HG03025 (cell line): ENCODE data around the gene UNC5A.

ENCODE experiments used
- ATAC-seq: cut with Tn5 transposase; IDR thresholded peaks from one replicate; pipeline ENCODE4 v1.9.1; 2021; ENCODE audit warnings: mild to moderate bottlenecking, moderate library complexity; ENCODE audit not compliant: unreplicated experiment, low FRiP score

The UNC5A gene

DNA sequence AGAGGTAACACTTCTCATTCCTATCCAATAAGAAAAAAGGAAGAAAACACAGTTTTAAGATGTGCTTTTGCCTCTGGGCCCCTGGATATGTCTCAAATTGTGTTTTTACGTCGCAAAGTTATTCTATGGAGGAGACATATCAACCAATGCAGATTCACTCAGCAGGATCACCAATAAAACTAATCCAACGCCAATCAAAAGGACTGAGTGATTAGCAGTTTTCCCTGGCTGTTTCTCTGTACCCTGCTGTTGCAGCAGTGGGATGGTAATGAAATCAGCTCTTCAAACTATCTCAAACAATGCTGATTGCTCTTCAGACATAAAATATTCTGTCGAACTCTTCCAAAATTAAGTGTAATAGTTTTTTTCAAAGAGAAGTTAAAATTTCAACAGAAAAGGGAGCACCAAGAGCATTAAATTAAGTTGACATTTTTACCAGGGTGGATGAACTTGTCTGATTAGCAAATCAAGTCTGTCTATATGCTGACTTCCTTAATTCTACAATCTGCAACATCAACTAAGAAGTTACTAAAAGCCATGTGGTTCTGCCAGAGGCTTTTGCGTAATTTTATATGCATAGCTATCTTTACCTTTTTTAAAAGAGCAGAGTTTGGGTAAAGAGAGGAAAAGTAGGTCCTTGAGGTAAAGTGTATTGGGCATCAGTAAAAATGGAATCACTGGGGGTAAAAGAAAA, 98.5 kb downstream of the UNC5A start:
- ATAC-seq = no peak

DNA sequence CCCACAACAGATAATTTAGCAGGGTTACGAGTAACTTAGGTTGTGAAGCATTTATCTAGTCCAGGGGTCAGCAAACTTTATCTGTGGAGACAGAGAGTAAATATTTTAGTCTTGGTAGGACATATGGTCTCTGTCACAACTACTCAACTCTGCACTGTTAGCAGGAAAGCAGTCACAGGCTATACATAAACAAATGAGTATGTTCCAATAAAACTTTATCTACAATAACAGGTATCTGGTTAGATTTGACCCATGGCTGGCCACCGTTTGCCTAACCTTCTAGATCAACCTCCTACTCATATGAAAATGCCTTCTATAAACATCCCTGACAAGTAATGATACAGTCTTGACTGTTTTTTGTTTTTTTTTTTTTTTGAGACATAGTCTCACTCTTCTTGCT, 101.8 kb downstream of the UNC5A start:
- ATAC-seq = no peak

DNA sequence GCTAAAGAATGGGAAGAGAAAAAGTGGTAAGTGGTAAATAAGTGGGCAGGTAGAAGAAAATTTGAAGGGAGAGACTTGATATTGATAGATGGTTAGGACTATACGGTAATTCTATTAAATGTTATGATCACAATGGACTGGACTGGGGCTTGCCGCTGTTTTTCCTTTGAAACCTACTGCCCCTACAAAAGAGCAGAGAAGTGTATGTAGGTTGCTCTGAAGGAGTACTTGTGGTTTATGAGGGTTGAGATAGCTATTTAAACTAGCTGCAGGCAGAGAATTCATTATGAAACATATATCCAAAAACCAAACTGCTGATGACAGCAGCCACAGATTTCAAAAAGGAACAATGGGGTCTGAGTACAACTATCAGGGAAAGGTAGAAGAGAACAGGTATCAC, 105.5 kb downstream of the UNC5A start:
- ATAC-seq = no peak

DNA sequence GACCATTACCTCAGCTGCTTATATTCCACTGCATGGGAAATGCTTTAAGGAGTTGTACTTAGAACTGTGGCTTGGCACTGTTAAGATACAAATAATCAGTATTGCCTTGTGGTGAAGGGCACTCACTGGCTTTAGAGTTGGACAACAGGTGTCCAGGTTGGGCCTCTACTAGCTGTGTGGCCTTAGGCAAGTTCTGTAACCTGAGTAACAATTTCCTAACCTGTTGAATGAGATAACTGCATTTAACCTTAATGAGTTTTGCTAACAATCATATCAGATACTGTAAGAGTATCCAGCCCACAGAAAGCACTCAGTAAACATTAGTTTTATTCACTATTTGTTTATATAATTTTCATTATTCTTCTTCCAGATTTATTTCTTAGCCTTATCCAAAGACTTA, 106.0 kb downstream of the UNC5A start:
- no peak for ATAC-seq

DNA sequence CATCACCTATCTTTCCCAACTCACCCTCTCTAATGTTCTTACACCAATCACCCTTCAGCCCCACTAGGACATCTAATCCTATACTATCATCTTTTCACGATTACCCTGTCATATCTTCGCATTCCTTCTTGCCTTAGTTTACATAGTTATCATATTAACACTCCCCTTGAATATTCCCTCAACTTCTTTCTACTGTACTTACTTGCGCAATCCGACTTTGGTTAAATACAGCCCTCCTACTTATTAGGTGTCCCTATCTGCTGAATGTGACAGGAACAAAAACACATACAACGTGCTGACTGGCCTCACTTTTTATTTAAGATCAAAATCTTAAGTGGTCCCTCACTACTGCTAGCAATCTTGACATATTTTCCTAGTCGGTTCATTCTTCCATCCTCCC, 108.3 kb downstream of the UNC5A start:
- ATAC-seq = no peak

DNA sequence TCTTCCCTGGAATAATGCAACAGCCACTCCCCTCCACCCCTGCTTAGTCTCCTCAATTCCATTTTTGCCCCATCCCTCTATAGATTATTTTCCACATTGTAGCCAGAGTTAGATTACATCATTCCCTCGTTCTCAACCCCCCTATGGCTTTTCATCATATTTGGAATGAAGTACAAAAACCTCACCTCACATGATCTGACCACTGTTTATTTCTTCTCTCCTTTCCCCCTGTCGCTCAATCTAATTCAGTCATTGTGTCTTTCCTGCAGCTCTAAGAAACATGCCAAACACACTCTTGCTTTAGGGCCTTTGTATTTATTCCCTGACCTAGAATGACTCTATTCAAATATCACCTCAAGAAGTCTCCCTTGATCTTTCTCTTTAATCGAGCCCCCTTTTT, 111.4 kb downstream of the UNC5A start:
- ATAC-seq = no peak

DNA sequence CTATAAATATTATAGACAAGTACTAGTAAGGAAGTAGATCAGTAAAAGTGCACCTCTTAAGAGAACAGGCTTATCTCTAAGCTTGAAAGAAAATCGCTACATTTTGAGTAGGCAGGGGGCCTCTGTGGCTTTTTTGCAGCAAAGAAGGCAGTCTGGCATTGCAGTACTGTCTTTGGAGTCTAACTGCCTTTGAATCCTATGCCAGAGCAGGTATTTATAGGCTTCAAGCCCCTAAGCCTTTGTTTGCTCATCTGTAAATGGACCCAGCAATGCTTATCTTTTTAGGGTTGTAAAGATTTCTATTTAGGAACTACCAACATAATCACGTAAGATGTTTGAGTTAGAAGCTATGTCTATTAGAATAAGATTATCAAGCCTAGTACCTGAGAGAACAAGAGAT, 112.5 kb downstream of the UNC5A start:
- no peak for ATAC-seq

DNA sequence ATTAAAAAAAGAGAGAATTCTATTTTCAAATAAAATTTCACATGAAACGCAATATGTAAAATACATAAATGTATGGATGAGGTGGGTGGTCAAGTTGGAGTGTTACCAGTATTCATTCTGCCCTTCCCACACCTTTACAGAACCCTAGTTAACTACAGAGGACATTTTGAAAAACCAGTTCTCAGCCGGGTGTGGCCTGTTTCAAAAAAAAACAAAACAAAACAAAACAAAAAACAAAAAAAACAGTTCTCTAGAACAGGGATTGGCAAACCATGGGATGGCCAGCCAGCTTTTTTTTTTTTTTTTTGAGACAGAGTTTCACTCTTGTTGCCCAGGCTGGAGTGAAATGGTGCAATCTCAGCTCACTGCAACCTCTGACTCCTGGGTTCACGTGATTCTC, 117.2 kb downstream of the UNC5A start:
- no peak for ATAC-seq

DNA sequence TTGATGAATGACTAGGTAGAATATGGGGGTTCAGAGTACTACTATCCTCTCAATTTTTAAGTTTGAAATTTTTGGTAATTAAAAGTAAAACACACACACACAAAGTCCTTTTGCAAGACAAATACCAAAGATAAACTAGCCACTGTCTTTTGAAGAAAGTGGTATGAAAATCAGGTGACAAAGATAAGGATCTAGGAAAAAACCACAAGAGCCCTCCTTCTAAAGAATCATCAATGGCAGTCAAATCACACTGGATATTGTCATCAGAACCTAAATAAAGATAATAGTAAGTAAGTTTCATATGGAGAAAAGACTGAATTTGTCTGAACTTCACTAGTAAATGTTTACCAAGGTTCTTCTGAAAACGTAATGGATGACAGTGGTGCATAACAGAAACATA, 119.3 kb downstream of the UNC5A start:
- ATAC-seq = no peak
